Endothelial cell of umbilical vein (primary cell): Measurements from ENCODE around the gene FXYD4. TPM values are rescaled to one million over a fixed set of nuclear protein-coding genes. Genes with fewer than 3 reads are reported as not detected.

Experiments used
- BruUV-seq: library from RNA; stranded (reverse); fragments of 400-500 nt; replicated peaks from 2 replicates; lab custom pipeline; 2021; lab: Mats Ljungman, UMichigan
- CTCF ChIA-PET: fragments of 300-600, 350-600 bp; sonication (Branson Sonifier 250); formaldehyde crosslinking; loops from one replicate; lab custom pipeline; 2021; ENCODE audit warnings: antibody characterized with exemption, inconsistent platforms; lab: Charles Lee
- POLR2A ChIA-PET: fragments of 300-600, 350-600 bp; sonication (Branson Sonifier 250); formaldehyde crosslinking; loops from one replicate; lab custom pipeline; 2021; ENCODE audit warnings: antibody characterized with exemption, inconsistent platforms; lab: Charles Lee
- DNase-seq: peaks from one replicate; pipeline ENCODE4 v3.0.0-alpha.2; 2011; ENCODE audit warnings: low read depth, low spot score
- FAIRE-seq: peaks from 2 replicates; lab custom pipeline; 2011; peaks lifted over from hg19 to GRCh38; lab: Jason Lieb, UNC
- H2AFZ ChIP-seq: 2 replicates; pipeline ENCODE4 v1.6.0; 2012; ENCODE audit warnings: low read depth, low read length, control low read depth, inconsistent platforms
- H3K27ac ChIP-seq: 2 replicates; pipeline ENCODE4 v1.5.1; 2011; ENCODE audit warnings: low read depth, mild to moderate bottlenecking, control low read depth, low read length, moderate library complexity; ENCODE audit not compliant: insufficient read depth
- H3K27me3 ChIP-seq, 2 experiments: 2 replicates each; pipeline versions ENCODE4 v1.6.0 to v1.6.1; 2011; ENCODE audit warnings: low read length in 2 of 2, mixed read lengths in 1 of 2; ENCODE audit not compliant: control insufficient read depth in 2 of 2, insufficient read depth in 2 of 2
- H3K36me3 ChIP-seq, 2 experiments: 2 replicates in 1 of 2; 3 replicates in 1 of 2; pipeline ENCODE4 v1.5.1; 2011; ENCODE audit warnings: low read length in 2 of 2, mild to moderate bottlenecking in 1 of 2, moderate library complexity in 1 of 2; ENCODE audit not compliant: control insufficient read depth in 2 of 2, insufficient read depth in 2 of 2; ENCODE audit errors: extremely low read depth in 1 of 2
- H3K4me1 ChIP-seq: 3 replicates; pipeline ENCODE4 v1.5.1; 2011; ENCODE audit warnings: mild to moderate bottlenecking, low read length; ENCODE audit not compliant: control insufficient read depth, insufficient read depth; ENCODE audit errors: extremely low read depth
- H3K4me2 ChIP-seq: 2 replicates; pipeline ENCODE4 v1.6.1; 2011; ENCODE audit warnings: low read length, control low read depth, mixed read lengths; ENCODE audit not compliant: insufficient read depth
- H3K4me3 ChIP-seq, 3 experiments: fragments of 200-600 bp in 1 of 3; sonication (generic), shearing (Covaris generic) in 1 of 3; replicated peaks in 1 of 3; 2 replicates each; pipeline ENCODE4 v1.5.1; 2011 to 2016; ENCODE audit warnings: control low read depth in 3 of 3, low read length in 3 of 3, mild to moderate bottlenecking in 2 of 3, inconsistent platforms in 1 of 3, low read depth in 1 of 3, moderate library complexity in 1 of 3; ENCODE audit not compliant: insufficient read depth in 1 of 3
- H3K79me2 ChIP-seq: 2 replicates; pipeline ENCODE4 v1.6.0; 2012; ENCODE audit warnings: low read length, inconsistent platforms; ENCODE audit not compliant: control insufficient read depth, insufficient read depth
- H3K9ac ChIP-seq: replicated peaks from 2 replicates; pipeline ENCODE3; 2011; ENCODE audit warnings: low read length, control low read depth; ENCODE audit not compliant: insufficient read depth; ENCODE audit errors: extremely low read depth
- H3K9me1 ChIP-seq: replicated peaks from 3 replicates; pipeline ENCODE4 v1.6.0; 2011; ENCODE audit warnings: mild to moderate bottlenecking, low read length; ENCODE audit not compliant: control insufficient read depth, insufficient read depth; ENCODE audit errors: extremely low read depth
- H3K9me3 ChIP-seq: replicated peaks from 2 replicates; pipeline ENCODE4 v1.5.1; 2012; ENCODE audit warnings: low read length, inconsistent platforms; ENCODE audit not compliant: control insufficient read depth, insufficient read depth
- H4K20me1 ChIP-seq: replicated peaks from 2 replicates; pipeline ENCODE3; 2011; ENCODE audit warnings: mild to moderate bottlenecking, low read length; ENCODE audit not compliant: control insufficient read depth, insufficient read depth; ENCODE audit errors: extremely low read depth
- EZH2 ChIP-seq: IDR thresholded peaks from 2 replicates; pipeline ENCODE4 v1.6.1; 2012; ENCODE audit warnings: borderline replicate concordance, low read depth, mild to moderate bottlenecking, moderate library complexity, low read length, inconsistent platforms; ENCODE audit not compliant: severe bottlenecking
- FOS ChIP-seq: IDR thresholded peaks from 2 replicates; pipeline ENCODE4 v1.6.1; 2011; ENCODE audit warnings: mild to moderate bottlenecking, low read length, moderate library complexity, borderline replicate concordance; ENCODE audit not compliant: insufficient read depth
- GATA2 ChIP-seq: IDR thresholded peaks from 2 replicates; pipeline ENCODE4 v1.7.0; 2011; ENCODE audit warnings: low read depth, mild to moderate bottlenecking, moderate library complexity, mixed read lengths, low read length; ENCODE audit not compliant: insufficient read length, insufficient read depth
- JUN ChIP-seq: IDR thresholded peaks from 2 replicates; pipeline ENCODE4 v1.6.1; 2011; ENCODE audit warnings: borderline replicate concordance, low read depth; ENCODE audit not compliant: insufficient read length, insufficient read depth
- MAX ChIP-seq: IDR thresholded peaks from 2 replicates; pipeline ENCODE4 v1.6.1; 2011; ENCODE audit not compliant: insufficient read depth, insufficient read length
- MYC ChIP-seq: IDR thresholded peaks from one replicate; pipeline ENCODE4 v1.6.1; 2011; ENCODE audit warnings: mild to moderate bottlenecking, low read depth, low read length
- POLR2A ChIP-seq: IDR thresholded peaks from 2 replicates; pipeline ENCODE4 v1.6.1; 2012; ENCODE audit warnings: low read depth, mild to moderate bottlenecking, control low read depth, low read length
- POLR2AphosphoS5 ChIP-seq: IDR thresholded peaks from 2 replicates; pipeline ENCODE4 v1.6.1; 2012; ENCODE audit warnings: low read depth, mild to moderate bottlenecking, control low read depth, low read length, moderate library complexity; ENCODE audit not compliant: insufficient read depth
- dilution Hi-C: fragments of 300-500 bp; cut with MboI; formaldehyde crosslinking; loops from one replicate; pipeline ENCODE4 v1.15.0; 2019; ENCODE audit warnings: low sequenced_read_pairs; ENCODE audit not compliant: extremely low pct_ligation_motif_present
- intact Hi-C: fragments of 100-400 bp; cut with micrococcal nuclease; formaldehyde crosslinking; loops from one replicate; pipeline ENCODE4 v1.10.0; 2022
- polyA plus RNA-seq, 4 experiments: library from polyadenylated mRNA; depleted of rRNA in 3 of 4; stranded (reverse) in 3 of 4; unstranded in 1 of 4; fragments of >200 nt; gene quantifications; 2 replicates each; pipeline versions ENCODE4 v1.2.1 to v1.2.3, GENCODE V29; 2011 to 2012; ENCODE audit warnings: missing spikeins in 1 of 4
- total RNA-seq: library from RNA; stranded (reverse); gene quantifications from 2 replicates; pipeline ENCODE4 v1.2.3, GENCODE V29; 2021
- TF ChIP-seq, protein P1 (sequence below), 2 donors: IDR thresholded peaks; 1 replicate in 1 of 2; 2 replicates in 1 of 2; pipeline ENCODE4 v1.5.1; 2011; ENCODE audit warnings: low read length in 2 of 2, mild to moderate bottlenecking in 2 of 2, moderate library complexity in 2 of 2, control low read depth in 1 of 2, inconsistent platforms in 1 of 2, low read depth in 1 of 2; ENCODE audit not compliant: insufficient read depth in 1 of 2; ENCODE audit errors: extremely low read depth in 1 of 2

FXYD4 gene
- total and polyA plus RNA-seq, 2 donors (not counting 3 experiments of a cell fraction or from before 2014, with no cell fraction given) = not detected

DNA sequence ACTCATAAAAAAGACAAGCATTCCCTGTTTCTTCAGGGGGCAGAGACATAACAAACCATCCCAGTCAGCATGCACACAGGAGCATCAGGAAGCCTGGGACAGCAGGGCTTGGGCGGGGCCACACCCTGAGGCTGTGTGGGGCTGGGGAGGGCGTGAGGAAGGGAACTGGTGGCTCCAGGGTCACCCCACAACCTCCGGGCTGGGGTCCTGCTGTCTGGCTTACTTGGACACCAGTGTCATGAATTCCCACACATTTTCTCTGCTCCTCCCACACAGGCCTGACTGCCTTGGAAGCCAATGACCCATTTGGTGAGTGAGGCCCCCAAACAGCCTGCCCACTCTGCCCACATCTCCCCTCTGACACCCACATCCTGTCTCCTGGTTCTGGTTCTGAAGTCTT, 2.8 kb downstream of the FXYD4 start:
- no peak overlapping the region for H3K9ac ChIP-seq
- CTCF ChIA-PET = no interaction called here
- no peak overlapping the region for H3K27ac ChIP-seq
- H3K9me1 ChIP-seq = no peaks in the 10 kb centered on the region
- intact Hi-C loops (no loop called here), dilution Hi-C loops (no loop called here)
- H3K4me2 ChIP-seq = no peak overlapping the region
- DNase-seq (no peak), FAIRE-seq (no peak)
- no peak overlapping the region for H2AFZ ChIP-seq
- no TSS peak for BruUV-seq
- no peaks in the 10 kb centered on the region for H3K36me3 ChIP-seq
- no peaks in the 10 kb centered on the region for H3K79me2 ChIP-seq
- no peak for TF ChIP-seq POLR2A
- H3K27me3 ChIP-seq = no peaks in the 10 kb centered on the region
- H3K4me1 ChIP-seq = no peaks in the 10 kb centered on the region
- no peaks in the 10 kb centered on the region for H3K9me3 ChIP-seq
- H3K4me3 ChIP-seq = no peak overlapping the region
- POLR2A ChIA-PET = no interaction called here
- no peaks in the 10 kb centered on the region for H4K20me1 ChIP-seq

DNA sequence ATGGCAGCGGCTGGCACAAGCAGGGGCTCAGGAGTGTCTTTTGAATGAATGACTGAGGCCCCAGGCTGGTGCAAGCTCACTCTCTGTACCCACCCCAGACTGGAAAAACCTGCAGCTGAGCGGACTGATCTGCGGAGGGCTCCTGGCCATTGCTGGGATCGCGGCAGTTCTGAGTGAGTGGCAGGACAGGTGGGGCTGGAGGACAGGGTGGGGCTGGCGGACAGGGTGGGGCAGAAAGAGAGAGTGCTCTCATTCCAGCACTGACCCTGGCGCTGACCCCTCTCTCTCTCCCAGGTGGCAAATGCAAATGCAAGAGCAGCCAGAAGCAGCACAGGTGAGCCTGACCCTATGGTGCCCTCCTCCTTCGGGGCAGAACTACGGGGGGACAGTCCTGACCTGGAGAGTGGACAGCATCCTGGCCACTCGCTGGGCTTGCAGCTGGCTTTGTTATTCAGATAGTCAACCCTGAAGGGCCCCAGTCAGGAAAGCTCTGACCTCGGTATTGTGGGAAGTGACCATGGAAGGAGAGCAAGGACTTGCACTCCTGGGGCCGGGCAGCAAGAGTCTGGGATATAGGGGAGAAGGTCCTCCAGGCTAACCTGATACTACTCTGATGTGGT, 4.1 kb downstream of the FXYD4 start:
- BruUV-seq = no TSS peak
- Histone ChIP-seq H4K20me1 (no peaks in the 10 kb centered on the region), H3K4me1 (no peaks in the 10 kb centered on the region), H3K27me3 (no peaks in the 10 kb centered on the region), H3K4me2 (no peak overlapping the region), H3K4me3 (no peak overlapping the region), H3K9me3 (no peaks in the 10 kb centered on the region), H3K27ac (no peak overlapping the region), H3K9ac (no peak overlapping the region), H3K9me1 (no peaks in the 10 kb centered on the region), H3K79me2 (no peaks in the 10 kb centered on the region), H3K36me3 (no peaks in the 10 kb centered on the region), H2AFZ (no peak overlapping the region)
- DNase-seq = no peak
- dilution Hi-C loops = no loop called here
- intact Hi-C loops = no loop called here
- ChIA-PET POLR2A (no interaction called here), CTCF (no interaction called here)
- FAIRE-seq = no peak
- TF ChIP-seq, protein P1, sequence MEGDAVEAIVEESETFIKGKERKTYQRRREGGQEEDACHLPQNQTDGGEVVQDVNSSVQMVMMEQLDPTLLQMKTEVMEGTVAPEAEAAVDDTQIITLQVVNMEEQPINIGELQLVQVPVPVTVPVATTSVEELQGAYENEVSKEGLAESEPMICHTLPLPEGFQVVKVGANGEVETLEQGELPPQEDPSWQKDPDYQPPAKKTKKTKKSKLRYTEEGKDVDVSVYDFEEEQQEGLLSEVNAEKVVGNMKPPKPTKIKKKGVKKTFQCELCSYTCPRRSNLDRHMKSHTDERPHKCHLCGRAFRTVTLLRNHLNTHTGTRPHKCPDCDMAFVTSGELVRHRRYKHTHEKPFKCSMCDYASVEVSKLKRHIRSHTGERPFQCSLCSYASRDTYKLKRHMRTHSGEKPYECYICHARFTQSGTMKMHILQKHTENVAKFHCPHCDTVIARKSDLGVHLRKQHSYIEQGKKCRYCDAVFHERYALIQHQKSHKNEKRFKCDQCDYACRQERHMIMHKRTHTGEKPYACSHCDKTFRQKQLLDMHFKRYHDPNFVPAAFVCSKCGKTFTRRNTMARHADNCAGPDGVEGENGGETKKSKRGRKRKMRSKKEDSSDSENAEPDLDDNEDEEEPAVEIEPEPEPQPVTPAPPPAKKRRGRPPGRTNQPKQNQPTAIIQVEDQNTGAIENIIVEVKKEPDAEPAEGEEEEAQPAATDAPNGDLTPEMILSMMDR (IDR thresholded peaks at IDR 0.05; ENCODE audit: extremely low read depth in 1 of 2, insufficient read depth in 1 of 2, low read depth in 1 of 2, low read length in 2 of 2) = no peak
- TF ChIP-seq GATA2 (no peak), EZH2 (no peak), FOS (no peak), POLR2AphosphoS5 (no peak), JUN (no peak), POLR2A (no peak), MAX (no peak), MYC (no peak)
